Sigmoid colon (tissue), 7 donors: ENCODE data around the gene HSD17B4. TPM values are rescaled to one million over a fixed set of nuclear protein-coding genes. Genes with fewer than 3 reads are reported as not detected.
A peak's percentile ranks its signal among the peaks of the same experiment; 100 is the strongest.
"Not testable (repeated sequence)": the region's sequence is repeated elsewhere in the genome, so short reads cannot be mapped to it uniquely, and the experiment has no call there.

Experiments
- DNase-seq: peaks from one replicate; pipeline ENCODE4 v3.0.0-alpha.2; 2019
- H3K27ac ChIP-seq, 4 donors: fragments of 200-600 bp; sonication (generic); one replicate each; pipeline ENCODE4 v1.5.1; 2016 to 2019; ENCODE audit warnings: mild to moderate bottlenecking in 1 of 4
- H3K27me3 ChIP-seq, 3 donors: fragments of 200-600 bp; sonication (generic); one replicate each; pipeline ENCODE4 v1.5.1; 2019; ENCODE audit warnings: mild to moderate bottlenecking in 1 of 3
- H3K36me3 ChIP-seq, 4 donors: fragments of 200-600 bp; sonication (generic); one replicate each; pipeline ENCODE4 v1.5.1; 2016 to 2019
- H3K4me1 ChIP-seq, 4 donors: fragments of 200-600 bp; sonication (generic); one replicate each; pipeline ENCODE4 v1.5.1; 2017 to 2019
- H3K4me3 ChIP-seq, 4 donors: fragments of 200-600 bp; sonication (generic); one replicate each; pipeline ENCODE4 v1.5.1; 2017 to 2019; ENCODE audit warnings: mild to moderate bottlenecking in 2 of 4, moderate library complexity in 1 of 4
- H3K9me3 ChIP-seq, 4 donors: fragments of 200-600 bp in 3 of 4; sonication (generic) in 3 of 4; one replicate each; pipeline versions ENCODE4 v1.5.1 to v1.6.1; 2013 to 2019
- CTCF ChIP-seq, 4 experiments: fragments of 450-650 bp in 3 of 4; fragments of 200-600 bp in 1 of 4; IDR thresholded peaks; one replicate each; pipeline ENCODE4 v1.5.1; 2016 to 2019; ENCODE audit warnings: antibody characterized with exemption in 4 of 4, mild to moderate bottlenecking in 3 of 4, moderate library complexity in 2 of 4
- EP300 ChIP-seq, 4 donors: sonication (generic); formaldehyde crosslinking; IDR thresholded peaks; one replicate each; pipeline ENCODE4 v1.6.1; 2017; ENCODE audit warnings: antibody characterized with exemption in 4 of 4
- POLR2A ChIP-seq, 2 donors: fragments of 450-650 bp; IDR thresholded peaks; one replicate each; pipeline ENCODE4 v1.6.1; 2016; ENCODE audit warnings: antibody characterized with exemption in 2 of 2, mild to moderate bottlenecking in 2 of 2, moderate library complexity in 2 of 2
- POLR2AphosphoS5 ChIP-seq, 4 donors: sonication (generic); formaldehyde crosslinking; IDR thresholded peaks; one replicate each; pipeline ENCODE4 v1.6.1; 2017; ENCODE audit warnings: antibody characterized with exemption in 4 of 4
- WGBS, 2 donors: extraction: QIAGEN DNeasy Blood & Tissue Kit; methylation state at CpG; one replicate each; pipeline ENCODE4 v1.1.7; 2013; 5-methylcytosine and 5-hydroxymethylcytosine counted together
- intact Hi-C: fragments of 100-400 bp; cut with DNase I; formaldehyde crosslinking; loops from one replicate; pipeline ENCODE4 v1.15.1; 2023
- polyA plus RNA-seq, 3 donors: library from polyadenylated mRNA; stranded (reverse); fragments of 200-250 nt; gene quantifications; one replicate each; pipeline ENCODE4 v1.2.3, GENCODE V29; 2013
- total RNA-seq, 4 donors: library from RNA; depleted of rRNA; stranded (reverse); fragments of >200 nt; gene quantifications; one replicate each; pipeline ENCODE4 v1.1.0, GENCODE V29; 2016
- donor health status: healthy with polysubstance abuse.
- donor health status: Bipolar disorder and iron deficiency.
- donor health status: healthy.

The HSD17B4 gene
- total and polyA plus RNA-seq, 7 donors = 80.6 to 229 (median 114) TPM

GRCh38 chr5:119412279-119413227, 39.7 kb upstream of the HSD17B4 start:
- no peak for DNase-seq
- intact Hi-C loops = loop anchor here (5.0 to 10.0 kb wide), 4 partner anchors 80 to 340 kb away; partner anchors contain the start of gene DMXL1
- TF ChIP-seq CTCF (IDR thresholded peaks at IDR 0.05) (no peak), EP300 (IDR thresholded peaks at IDR 0.05) (no peak), POLR2A (IDR thresholded peaks at IDR 0.05) (no peak), POLR2AphosphoS5 (IDR thresholded peaks at IDR 0.05) (no peak)
- H3K4me1 ChIP-seq = peaks cover 0 to 14% (median 7%) of the 10 kb centered on the region in 4 donors
- H3K27me3 ChIP-seq = peaks cover 0 to 12% (median 0%) of the 10 kb centered on the region in 3 donors
- H3K27ac ChIP-seq = peak overlapping the region in 3 of 4 donors; percentile 61 to 71 (median 67)
- H3K36me3 ChIP-seq = no peaks in the 10 kb centered on the region
- no peaks in the 10 kb centered on the region for H3K9me3 ChIP-seq
- H3K4me3 ChIP-seq = peak overlapping the region in 3 of 4 donors; percentile 34 to 51 (median 49)
- WGBS, 2 donors = 22 to 42% methylated on average over 9 of the region's 9 CpGs

- not testable (repeated sequence) for H3K4me3 ChIP-seq, DNase-seq, H3K9me3 ChIP-seq, H3K36me3 ChIP-seq, H3K27ac ChIP-seq
- Histone ChIP-seq H3K27me3 (peaks cover 0 to 12% (median 0%) of the 10 kb centered on the region in 3 donors), H3K4me1 (peaks cover 0 to 27% (median 18%) of the 10 kb centered on the region in 4 donors)
- WGBS, 2 donors = 74 to 90% methylated on average over 13 of the region's 13 CpGs
- intact Hi-C loops = loop anchor here (5.0 to 10.0 kb wide), 4 partner anchors 82 to 342 kb away; partner anchors contain the start of gene DMXL1
These were observed 38.1 kb upstream of the HSD17B4 start for GRCh38 chr5:119414124-119414734.

GRCh38 chr5:119417891-119418605, 34.2 kb upstream of the HSD17B4 start:
- Histone ChIP-seq H3K4me3 (no peak overlapping the region), H3K36me3 (no peaks in the 10 kb centered on the region), H3K27me3 (no peaks in the 10 kb centered on the region), H3K9me3 (no peaks in the 10 kb centered on the region), H3K27ac (peak overlapping the region in 2 of 4 donors; percentile 12 to 39), H3K4me1 (peaks cover 0 to 14% (median 13%) of the 10 kb centered on the region in 4 donors)
- no peak for DNase-seq
- intact Hi-C loops = loop anchor here (10.0 kb wide), 1 partner anchor 183 kb away; no protein-coding TSS in a partner anchor
- 59 to 76% methylated on average over 5 of the region's 5 CpGs for WGBS, 2 donors
- TF ChIP-seq EP300 (IDR thresholded peaks at IDR 0.05) = no peak
- peak in 3 of 4 donors; percentile 14 to 35 (median 16) for TF ChIP-seq POLR2AphosphoS5 (IDR thresholded peaks at IDR 0.05)

GRCh38 chr5:119418606-119419100, 33.6 kb upstream of the HSD17B4 start:
- Histone ChIP-seq H3K36me3 (no peaks in the 10 kb centered on the region), H3K4me1 (peaks cover 0 to 14% (median 13%) of the 10 kb centered on the region in 4 donors), H3K27ac (no peak overlapping the region), H3K27me3 (no peaks in the 10 kb centered on the region), H3K4me3 (no peak overlapping the region), H3K9me3 (no peaks in the 10 kb centered on the region)
- intact Hi-C loops = loop anchor here (10.0 kb wide), 1 partner anchor 184 kb away; no protein-coding TSS in a partner anchor
- WGBS, 2 donors = 60 to 79% methylated on average over 2 of the region's 2 CpGs
- TF ChIP-seq POLR2A (IDR thresholded peaks at IDR 0.05) = no peak
- DNase-seq = no peak

- H3K4me3 ChIP-seq = no peak overlapping the region
- 64 to 83% methylated on average over 3 of the region's 3 CpGs for WGBS, 2 donors
- no peaks in the 10 kb centered on the region for H3K36me3 ChIP-seq
- no peaks in the 10 kb centered on the region for H3K27me3 ChIP-seq
- H3K9me3 ChIP-seq = no peaks in the 10 kb centered on the region
- no peak overlapping the region for H3K27ac ChIP-seq
- TF ChIP-seq EP300 (IDR thresholded peaks at IDR 0.05) (no peak), POLR2A (IDR thresholded peaks at IDR 0.05) (no peak), CTCF (IDR thresholded peaks at IDR 0.05) (no peak), POLR2AphosphoS5 (IDR thresholded peaks at IDR 0.05) (no peak)
- intact Hi-C loops = no loop called here
- no peak for DNase-seq
- peaks cover 0 to 14% (median 13%) of the 10 kb centered on the region in 4 donors for H3K4me1 ChIP-seq
These were observed 32.1 kb upstream of the HSD17B4 start for GRCh38 chr5:119420169-119420568.
